ENCODE results near the gene NEU3. TPM values are rescaled to one million over a fixed set of nuclear protein-coding genes. Genes with fewer than 3 reads are reported as not detected.

NEU3 gene
- total and polyA plus RNA-seq, 4 donors: 2.7 to 9.5 (median 5.3) TPM

DNA sequence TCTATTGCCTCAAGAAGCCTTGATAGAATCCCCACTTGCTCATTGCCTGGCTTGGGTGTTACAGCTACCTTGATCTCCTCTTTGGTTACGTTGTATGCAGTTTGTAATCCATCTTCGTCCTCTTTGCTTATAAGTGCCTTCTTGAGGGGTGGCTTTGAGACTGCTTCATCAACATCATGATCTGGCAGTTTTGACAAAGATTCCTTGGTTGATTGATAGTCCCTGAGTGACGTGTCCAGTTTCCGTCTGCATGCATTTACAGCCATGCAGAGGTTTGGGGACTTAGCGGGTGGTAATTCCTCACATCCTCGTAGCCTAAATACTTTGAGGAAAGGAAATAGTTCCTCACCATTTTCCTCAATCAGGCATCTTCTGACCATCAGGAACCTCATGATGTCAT lies 23.1 kb downstream of the NEU3 start:
- Histone ChIP-seq H3K27me3 (ENCODE audit: control insufficient read depth in 4 of 4, insufficient read depth in 4 of 4, low read length in 3 of 4) (no peaks in the 10 kb centered on the region), H3K27ac (ENCODE audit: low read depth in 1 of 2, low read length in 2 of 2) (no peak overlapping the region), H3K9me3 (ENCODE audit: control insufficient read depth in 4 of 4, low read length in 3 of 4) (no peaks in the 10 kb centered on the region), H3K9ac (ENCODE audit: low read depth in 1 of 2, low read length in 2 of 2) (no peak overlapping the region), H3K4me1 (ENCODE audit: control insufficient read depth in 4 of 4, insufficient read depth in 4 of 4, low read length in 3 of 4) (no peaks in the 10 kb centered on the region), H3K36me3 (ENCODE audit: control insufficient read depth in 4 of 4, insufficient read depth in 3 of 4, low read depth in 1 of 4, low read length in 3 of 4) (peaks cover 0 to 35% (median 25%) of the 10 kb centered on the region in 4 donors), H3K4me3 (ENCODE audit: low read depth in 1 of 3, low read length in 3 of 3) (no peak overlapping the region)
- DNase-seq (ENCODE audit: low spot score): no peak
- TF ChIP-seq HNF4G (IDR thresholded peaks at IDR 0.05) (no peak), RAD21 (IDR thresholded peaks at IDR 0.05) (no peak), YY1 (IDR thresholded peaks at IDR 0.05) (no peak), FOXA2 (IDR thresholded peaks at IDR 0.05) (no peak), SP1 (IDR thresholded peaks at IDR 0.05) (no peak), NR2F2 (IDR thresholded peaks at IDR 0.05) (no peak), RXRA (IDR thresholded peaks at IDR 0.05) (no peak), JUND (IDR thresholded peaks at IDR 0.05) (no peak), HNF4A (conservative IDR thresholded peaks at IDR 0.05) (no peak), TAF1 (conservative IDR thresholded peaks at IDR 0.05) (no peak)
- TF ChIP-seq, protein P1, sequence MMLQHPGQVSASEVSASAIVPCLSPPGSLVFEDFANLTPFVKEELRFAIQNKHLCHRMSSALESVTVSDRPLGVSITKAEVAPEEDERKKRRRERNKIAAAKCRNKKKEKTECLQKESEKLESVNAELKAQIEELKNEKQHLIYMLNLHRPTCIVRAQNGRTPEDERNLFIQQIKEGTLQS (IDR thresholded peaks at IDR 0.05): no peak
- TF ChIP-seq, protein P2, sequence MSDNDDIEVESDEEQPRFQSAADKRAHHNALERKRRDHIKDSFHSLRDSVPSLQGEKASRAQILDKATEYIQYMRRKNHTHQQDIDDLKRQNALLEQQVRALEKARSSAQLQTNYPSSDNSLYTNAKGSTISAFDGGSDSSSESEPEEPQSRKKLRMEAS (IDR thresholded peaks at IDR 0.05): no peak
- TF ChIP-seq, protein P3, sequence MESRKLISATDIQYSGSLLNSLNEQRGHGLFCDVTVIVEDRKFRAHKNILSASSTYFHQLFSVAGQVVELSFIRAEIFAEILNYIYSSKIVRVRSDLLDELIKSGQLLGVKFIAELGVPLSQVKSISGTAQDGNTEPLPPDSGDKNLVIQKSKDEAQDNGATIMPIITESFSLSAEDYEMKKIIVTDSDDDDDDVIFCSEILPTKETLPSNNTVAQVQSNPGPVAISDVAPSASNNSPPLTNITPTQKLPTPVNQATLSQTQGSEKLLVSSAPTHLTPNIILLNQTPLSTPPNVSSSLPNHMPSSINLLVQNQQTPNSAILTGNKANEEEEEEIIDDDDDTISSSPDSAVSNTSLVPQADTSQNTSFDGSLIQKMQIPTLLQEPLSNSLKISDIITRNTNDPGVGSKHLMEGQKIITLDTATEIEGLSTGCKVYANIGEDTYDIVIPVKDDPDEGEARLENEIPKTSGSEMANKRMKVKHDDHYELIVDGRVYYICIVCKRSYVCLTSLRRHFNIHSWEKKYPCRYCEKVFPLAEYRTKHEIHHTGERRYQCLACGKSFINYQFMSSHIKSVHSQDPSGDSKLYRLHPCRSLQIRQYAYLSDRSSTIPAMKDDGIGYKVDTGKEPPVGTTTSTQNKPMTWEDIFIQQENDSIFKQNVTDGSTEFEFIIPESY (IDR thresholded peaks at IDR 0.05): no peak
- TF ChIP-seq, protein P4, sequence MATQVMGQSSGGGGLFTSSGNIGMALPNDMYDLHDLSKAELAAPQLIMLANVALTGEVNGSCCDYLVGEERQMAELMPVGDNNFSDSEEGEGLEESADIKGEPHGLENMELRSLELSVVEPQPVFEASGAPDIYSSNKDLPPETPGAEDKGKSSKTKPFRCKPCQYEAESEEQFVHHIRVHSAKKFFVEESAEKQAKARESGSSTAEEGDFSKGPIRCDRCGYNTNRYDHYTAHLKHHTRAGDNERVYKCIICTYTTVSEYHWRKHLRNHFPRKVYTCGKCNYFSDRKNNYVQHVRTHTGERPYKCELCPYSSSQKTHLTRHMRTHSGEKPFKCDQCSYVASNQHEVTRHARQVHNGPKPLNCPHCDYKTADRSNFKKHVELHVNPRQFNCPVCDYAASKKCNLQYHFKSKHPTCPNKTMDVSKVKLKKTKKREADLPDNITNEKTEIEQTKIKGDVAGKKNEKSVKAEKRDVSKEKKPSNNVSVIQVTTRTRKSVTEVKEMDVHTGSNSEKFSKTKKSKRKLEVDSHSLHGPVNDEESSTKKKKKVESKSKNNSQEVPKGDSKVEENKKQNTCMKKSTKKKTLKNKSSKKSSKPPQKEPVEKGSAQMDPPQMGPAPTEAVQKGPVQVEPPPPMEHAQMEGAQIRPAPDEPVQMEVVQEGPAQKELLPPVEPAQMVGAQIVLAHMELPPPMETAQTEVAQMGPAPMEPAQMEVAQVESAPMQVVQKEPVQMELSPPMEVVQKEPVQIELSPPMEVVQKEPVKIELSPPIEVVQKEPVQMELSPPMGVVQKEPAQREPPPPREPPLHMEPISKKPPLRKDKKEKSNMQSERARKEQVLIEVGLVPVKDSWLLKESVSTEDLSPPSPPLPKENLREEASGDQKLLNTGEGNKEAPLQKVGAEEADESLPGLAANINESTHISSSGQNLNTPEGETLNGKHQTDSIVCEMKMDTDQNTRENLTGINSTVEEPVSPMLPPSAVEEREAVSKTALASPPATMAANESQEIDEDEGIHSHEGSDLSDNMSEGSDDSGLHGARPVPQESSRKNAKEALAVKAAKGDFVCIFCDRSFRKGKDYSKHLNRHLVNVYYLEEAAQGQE (IDR thresholded peaks at IDR 0.05): no peak
- 97% methylated on average over 6 of the region's 6 CpGs for WGBS

DNA sequence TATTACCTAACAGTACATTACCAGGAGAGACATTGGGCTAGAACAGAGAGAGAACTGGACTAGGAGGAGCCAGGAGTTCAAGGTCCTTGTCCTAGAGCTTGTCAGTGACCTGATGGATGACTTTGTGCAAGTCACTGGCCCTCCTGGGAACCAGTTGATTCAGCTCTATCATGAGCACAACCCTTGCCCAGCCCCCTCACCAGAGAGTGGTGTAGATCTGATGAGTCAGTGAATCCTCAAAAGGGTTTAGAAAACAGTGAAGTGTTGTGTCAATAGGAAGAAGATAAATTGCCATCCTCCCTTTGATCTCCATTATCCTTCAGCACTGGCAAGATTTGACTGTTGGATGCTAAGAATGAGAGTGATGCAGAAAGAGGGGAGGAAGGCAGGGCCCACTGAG lies 24.3 kb downstream of the NEU3 start:
- Histone ChIP-seq H3K27me3 (ENCODE audit: control insufficient read depth in 4 of 4, insufficient read depth in 4 of 4, low read length in 3 of 4) (no peaks in the 10 kb centered on the region), H3K4me1 (ENCODE audit: control insufficient read depth in 4 of 4, insufficient read depth in 4 of 4, low read length in 3 of 4) (no peaks in the 10 kb centered on the region), H3K9me3 (ENCODE audit: control insufficient read depth in 4 of 4, low read length in 3 of 4) (no peaks in the 10 kb centered on the region), H3K4me3 (ENCODE audit: low read depth in 1 of 3, low read length in 3 of 3) (no peak overlapping the region), H3K36me3 (ENCODE audit: control insufficient read depth in 4 of 4, insufficient read depth in 3 of 4, low read depth in 1 of 4, low read length in 3 of 4) (peaks cover 0 to 27% (median 17%) of the 10 kb centered on the region in 4 donors), H3K27ac (ENCODE audit: low read depth in 1 of 2, low read length in 2 of 2) (no peak overlapping the region), H3K9ac (ENCODE audit: low read depth in 1 of 2, low read length in 2 of 2) (no peak overlapping the region)
- DNase-seq (ENCODE audit: low spot score): no peak
- TF ChIP-seq, protein P3 (IDR thresholded peaks at IDR 0.05): no peak
- TF ChIP-seq EGR1 (IDR thresholded peaks at IDR 0.05; ENCODE audit: low read depth in 2 of 2): no peak
- no peak for TF ChIP-seq TAF1 (conservative IDR thresholded peaks at IDR 0.05)
- no peak for TF ChIP-seq GABPA (IDR thresholded peaks at IDR 0.05 in 1 of 2, conservative IDR thresholded peaks at IDR 0.05 in 1 of 2)
- TF ChIP-seq, protein P2 (IDR thresholded peaks at IDR 0.05): no peak
- TF ChIP-seq HNF4A (conservative IDR thresholded peaks at IDR 0.05): no peak
- TF ChIP-seq JUND (IDR thresholded peaks at IDR 0.05): no peak
- TF ChIP-seq HNF4G (IDR thresholded peaks at IDR 0.05): no peak
- no peak for TF ChIP-seq RXRA (IDR thresholded peaks at IDR 0.05)
- TF ChIP-seq FOXA2 (IDR thresholded peaks at IDR 0.05): no peak
- TF ChIP-seq SP1 (IDR thresholded peaks at IDR 0.05): no peak
- no peak for TF ChIP-seq NR2F2 (IDR thresholded peaks at IDR 0.05)
- TF ChIP-seq YY1 (IDR thresholded peaks at IDR 0.05): no peak
- TF ChIP-seq, protein P4 (IDR thresholded peaks at IDR 0.05): no peak
- TF ChIP-seq, protein P1 (IDR thresholded peaks at IDR 0.05): no peak
- no peak for TF ChIP-seq RAD21 (IDR thresholded peaks at IDR 0.05)
